ENCODE results near the gene ZNF578. TPM values are rescaled to one million over a fixed set of nuclear protein-coding genes. Genes with fewer than 3 reads are reported as not detected.
"Not testable (repeated sequence)": the region's sequence is repeated elsewhere in the genome, so short reads cannot be mapped to it uniquely, and the experiment has no call there.

ZNF578 gene
- total and polyA plus RNA-seq, 3 experiments from 2014 or later = 0.88 to 4.5 (median 1.9) TPM

DNA sequence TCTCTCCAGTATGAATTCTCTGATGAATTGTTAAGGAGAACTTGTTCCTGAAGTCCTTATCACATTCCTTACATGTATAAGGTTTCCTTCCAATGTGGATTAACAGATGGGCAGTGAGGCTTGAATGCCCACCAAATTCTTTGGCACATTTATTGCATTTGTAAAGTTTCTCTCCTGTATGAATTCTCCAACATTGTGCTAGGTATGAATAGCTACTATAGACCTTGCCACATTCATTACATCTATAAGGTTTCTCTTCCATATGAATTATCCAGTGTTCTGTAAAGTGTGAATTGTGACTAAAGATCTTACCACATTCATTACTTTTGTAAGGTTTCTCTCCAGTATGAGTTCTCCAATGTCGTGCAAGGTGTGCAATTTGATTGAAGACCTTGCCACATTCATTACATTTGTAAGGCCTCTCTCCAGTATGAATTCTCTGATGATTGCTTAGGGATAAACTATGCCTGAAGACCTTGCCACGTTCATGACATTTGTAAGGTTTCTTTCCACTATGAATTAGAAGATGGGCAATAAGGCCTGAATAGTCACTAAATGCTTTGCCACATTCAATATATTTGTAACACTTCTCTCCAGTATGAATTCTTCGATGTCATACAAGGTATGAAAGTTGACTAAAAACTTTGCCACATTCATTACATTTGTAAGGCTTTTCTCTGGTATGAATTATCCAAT is 20.4 kb downstream of the ZNF578 start:
- Histone ChIP-seq H3K9me3 (ENCODE audit: low read length) (peaks cover 74% of the 10 kb centered on the region), H3K4me3 (ENCODE audit: low read length) (no peak overlapping the region), H3K27ac (ENCODE audit: low read depth, low read length) (no peak overlapping the region), H3K36me3 (ENCODE audit: insufficient read depth, low read length) (no peaks in the 10 kb centered on the region), H3K27me3 (ENCODE audit: insufficient read depth, low read length, poor library complexity, severe bottlenecking) (no peaks in the 10 kb centered on the region), H3K4me1 (ENCODE audit: insufficient read depth, low read length) (no peaks in the 10 kb centered on the region)
- H3K4me3 Mint-ChIP-seq = no peak overlapping the region
- H3K36me3 Mint-ChIP-seq = peaks cover 5 to 66% (median 59%) of the 10 kb centered on the region in 3 donors
- CTCF ChIA-PET = no interaction called here
- H3K9me3 Mint-ChIP-seq = peaks cover 51 to 97% (median 92%) of the 10 kb centered on the region in 5 donors
- POLR2A ChIA-PET = no interaction called here
- H3K27me3 Mint-ChIP-seq = no peaks in the 10 kb centered on the region
- no peak overlapping the region for H3K27ac Mint-ChIP-seq
- DNase-seq = no peak
- no peaks in the 10 kb centered on the region for H3K4me1 Mint-ChIP-seq

DNA sequence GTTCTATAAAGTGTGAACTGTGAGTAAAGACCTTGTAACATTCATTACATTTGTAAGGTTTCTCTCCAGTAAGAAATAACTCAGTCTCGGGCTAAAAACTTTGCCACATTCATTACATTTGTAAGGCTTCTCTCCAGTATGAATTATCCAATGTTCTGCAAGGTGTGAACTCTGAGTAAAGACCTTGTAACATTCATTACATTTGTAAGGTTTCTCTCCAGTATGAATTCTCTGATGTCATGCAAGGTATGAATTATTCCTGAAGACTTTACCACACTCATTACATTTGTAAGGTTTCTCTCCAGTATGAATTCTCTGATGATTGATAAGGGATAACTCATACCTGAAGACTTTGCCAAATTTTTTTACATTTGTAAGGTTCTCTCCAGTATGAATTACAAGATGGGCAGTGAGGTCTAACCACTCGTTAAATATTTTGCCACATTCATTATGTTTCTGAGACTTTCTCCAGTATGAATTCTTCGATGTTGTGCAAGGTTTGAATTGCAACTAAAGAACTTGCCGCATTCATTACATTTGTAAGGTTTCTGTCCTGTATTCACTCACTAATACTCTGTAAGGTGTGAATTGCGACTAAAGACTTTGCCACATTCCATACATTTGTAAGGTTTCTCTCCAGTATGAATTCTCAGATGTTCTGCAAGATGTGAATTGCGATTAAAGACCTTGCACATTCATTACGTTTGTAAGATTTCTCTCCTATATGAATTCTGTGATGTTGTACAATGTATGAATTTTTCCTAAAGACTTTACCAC is 21.2 kb downstream of the ZNF578 start:
- Mint-ChIP-seq H3K27me3 (no peaks in the 10 kb centered on the region), H3K9me3 (peaks cover 51 to 95% (median 92%) of the 10 kb centered on the region in 5 donors), H3K4me3 (no peak overlapping the region), H3K4me1 (no peaks in the 10 kb centered on the region), H3K27ac (no peak overlapping the region), H3K36me3 (peaks cover 5 to 65% (median 56%) of the 10 kb centered on the region in 3 donors)
- no peak overlapping the region for H3K27ac ChIP-seq (ENCODE audit: low read depth, low read length)
- no peak for DNase-seq
- no peak overlapping the region for H3K4me3 ChIP-seq (ENCODE audit: low read length)
- POLR2A ChIA-PET = no interaction called here
- peaks cover 69% of the 10 kb centered on the region for H3K9me3 ChIP-seq (ENCODE audit: low read length)
- H3K36me3 ChIP-seq (ENCODE audit: insufficient read depth, low read length) = no peaks in the 10 kb centered on the region
- no peaks in the 10 kb centered on the region for H3K27me3 ChIP-seq (ENCODE audit: insufficient read depth, low read length, poor library complexity, severe bottlenecking)
- no peaks in the 10 kb centered on the region for H3K4me1 ChIP-seq (ENCODE audit: insufficient read depth, low read length)
- CTCF ChIA-PET = no interaction called here

DNA sequence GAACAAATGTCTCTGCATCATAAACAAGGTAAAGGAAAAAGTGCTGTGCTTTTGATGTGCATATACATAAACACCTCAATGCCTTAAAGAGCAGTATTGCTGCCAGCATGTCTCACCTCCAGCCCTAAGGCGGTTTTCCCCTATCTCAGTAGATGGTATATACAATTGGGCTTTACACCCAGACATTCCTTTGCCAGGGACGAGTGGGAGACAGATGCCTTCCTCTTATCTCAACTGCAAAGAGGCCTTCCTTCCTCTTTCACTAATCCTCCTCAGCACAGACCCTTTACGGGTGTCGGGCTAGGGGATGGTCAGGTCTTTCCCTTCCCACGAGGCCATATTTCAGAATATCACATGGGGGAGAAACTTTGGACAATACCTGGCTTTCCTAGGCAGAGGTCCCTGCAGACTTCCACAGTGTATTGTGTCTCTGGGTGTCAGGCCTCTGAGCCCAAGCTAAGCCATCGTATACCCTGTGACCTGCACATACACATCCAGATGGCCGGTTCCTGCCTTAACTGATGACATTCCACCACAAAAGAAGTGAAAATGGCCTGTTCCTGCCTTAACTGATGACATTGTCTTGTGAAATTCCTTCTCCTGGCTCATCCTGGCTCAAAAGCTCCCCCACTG is 30.9 kb downstream of the ZNF578 start:
- DNase-seq; H3K9me3 ChIP-seq (ENCODE audit: low read length); CTCF ChIA-PET; H3K36me3 ChIP-seq (ENCODE audit: insufficient read depth, low read length); H3K27ac Mint-ChIP-seq; H3K27me3 ChIP-seq (ENCODE audit: insufficient read depth, low read length, poor library complexity, severe bottlenecking); H3K4me1 ChIP-seq (ENCODE audit: insufficient read depth, low read length); H3K4me3 ChIP-seq (ENCODE audit: low read length); H3K4me3 Mint-ChIP-seq; H3K4me1 Mint-ChIP-seq; H3K27ac ChIP-seq (ENCODE audit: low read depth, low read length); POLR2A ChIA-PET: not testable (repeated sequence)
- Mint-ChIP-seq H3K36me3 (peaks cover 2 to 29% (median 17%) of the 10 kb centered on the region in 3 donors), H3K27me3 (peaks cover 6 to 10% of the 10 kb centered on the region in 2 donors), H3K9me3 (peaks cover 29 to 83% (median 76%) of the 10 kb centered on the region in 5 donors)

DNA sequence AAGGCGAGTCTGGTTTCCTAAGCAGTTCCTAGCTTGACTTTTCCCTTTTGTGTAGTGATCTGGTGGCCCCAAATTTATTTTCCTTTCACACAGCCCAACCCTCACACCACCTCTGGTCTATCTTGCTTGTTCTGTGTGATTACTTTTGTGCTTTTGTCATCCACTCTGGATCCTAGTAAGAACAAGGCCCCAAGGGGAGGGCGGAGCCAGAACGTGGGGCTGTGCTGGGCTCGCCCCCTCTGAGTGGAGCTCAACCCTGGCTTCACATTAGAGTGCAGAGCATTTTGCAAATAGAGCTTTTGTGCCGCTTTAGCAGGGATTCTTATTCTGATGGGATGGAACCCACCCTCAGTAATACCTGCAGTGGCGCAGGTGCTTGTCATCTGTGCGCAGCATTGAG is 31.7 kb downstream of the ZNF578 start:
- H3K36me3 ChIP-seq (ENCODE audit: insufficient read depth, low read length); H3K9me3 ChIP-seq (ENCODE audit: low read length); DNase-seq; H3K4me1 Mint-ChIP-seq; H3K4me3 ChIP-seq (ENCODE audit: low read length); H3K27me3 Mint-ChIP-seq; POLR2A ChIA-PET; H3K27ac ChIP-seq (ENCODE audit: low read depth, low read length); H3K4me1 ChIP-seq (ENCODE audit: insufficient read depth, low read length); CTCF ChIA-PET; H3K27ac Mint-ChIP-seq; H3K27me3 ChIP-seq (ENCODE audit: insufficient read depth, low read length, poor library complexity, severe bottlenecking): not testable (repeated sequence)
- Mint-ChIP-seq H3K9me3 (peaks cover 28 to 83% (median 74%) of the 10 kb centered on the region in 5 donors), H3K36me3 (peaks cover 2 to 28% (median 18%) of the 10 kb centered on the region in 3 donors), H3K4me3 (peak overlapping the region in 1 of 7 donors; percentile 24)

DNA sequence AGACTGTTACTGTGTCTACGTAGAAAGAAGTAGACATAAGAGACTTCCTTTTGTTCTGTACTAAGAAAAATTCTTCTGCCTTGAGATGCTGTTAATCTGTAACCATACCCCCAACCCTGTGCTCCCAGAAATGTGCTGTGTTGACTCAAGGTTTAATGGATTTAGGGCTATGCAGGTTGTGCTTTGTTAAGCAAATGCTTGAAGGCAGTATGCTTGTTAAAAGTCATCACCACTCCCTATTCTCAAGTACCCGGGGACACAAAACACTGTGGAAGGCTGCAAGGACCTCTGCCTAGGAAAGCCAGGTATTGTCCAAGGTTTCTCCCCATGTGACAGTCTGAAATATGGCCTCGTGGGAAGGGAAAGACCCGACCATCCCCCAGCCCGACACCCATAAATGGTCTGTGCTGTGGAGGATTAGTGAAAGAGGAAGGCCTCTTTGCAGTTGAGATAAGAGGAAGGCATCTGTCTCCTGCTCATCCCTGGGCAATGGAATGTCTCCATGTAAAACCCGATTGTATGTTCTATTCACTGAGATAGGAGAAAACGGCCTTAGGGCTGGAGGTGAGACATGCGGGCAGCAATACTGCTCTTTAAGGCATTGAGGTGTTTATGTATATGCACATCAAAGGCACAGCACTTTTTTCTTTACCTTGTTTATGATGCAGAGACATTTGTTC is 32.3 kb downstream of the ZNF578 start:
- POLR2A ChIA-PET; CTCF ChIA-PET; H3K4me1 ChIP-seq (ENCODE audit: insufficient read depth, low read length); H3K27ac Mint-ChIP-seq; H3K4me3 Mint-ChIP-seq; DNase-seq; H3K9me3 ChIP-seq (ENCODE audit: low read length); H3K4me1 Mint-ChIP-seq; H3K27me3 ChIP-seq (ENCODE audit: insufficient read depth, low read length, poor library complexity, severe bottlenecking); H3K27ac ChIP-seq (ENCODE audit: low read depth, low read length); H3K4me3 ChIP-seq (ENCODE audit: low read length); H3K36me3 ChIP-seq (ENCODE audit: insufficient read depth, low read length); H3K27me3 Mint-ChIP-seq: not testable (repeated sequence)
- peaks cover 26 to 83% (median 75%) of the 10 kb centered on the region in 5 donors for H3K9me3 Mint-ChIP-seq
- H3K36me3 Mint-ChIP-seq = peaks cover 2 to 28% (median 18%) of the 10 kb centered on the region in 3 donors

DNA sequence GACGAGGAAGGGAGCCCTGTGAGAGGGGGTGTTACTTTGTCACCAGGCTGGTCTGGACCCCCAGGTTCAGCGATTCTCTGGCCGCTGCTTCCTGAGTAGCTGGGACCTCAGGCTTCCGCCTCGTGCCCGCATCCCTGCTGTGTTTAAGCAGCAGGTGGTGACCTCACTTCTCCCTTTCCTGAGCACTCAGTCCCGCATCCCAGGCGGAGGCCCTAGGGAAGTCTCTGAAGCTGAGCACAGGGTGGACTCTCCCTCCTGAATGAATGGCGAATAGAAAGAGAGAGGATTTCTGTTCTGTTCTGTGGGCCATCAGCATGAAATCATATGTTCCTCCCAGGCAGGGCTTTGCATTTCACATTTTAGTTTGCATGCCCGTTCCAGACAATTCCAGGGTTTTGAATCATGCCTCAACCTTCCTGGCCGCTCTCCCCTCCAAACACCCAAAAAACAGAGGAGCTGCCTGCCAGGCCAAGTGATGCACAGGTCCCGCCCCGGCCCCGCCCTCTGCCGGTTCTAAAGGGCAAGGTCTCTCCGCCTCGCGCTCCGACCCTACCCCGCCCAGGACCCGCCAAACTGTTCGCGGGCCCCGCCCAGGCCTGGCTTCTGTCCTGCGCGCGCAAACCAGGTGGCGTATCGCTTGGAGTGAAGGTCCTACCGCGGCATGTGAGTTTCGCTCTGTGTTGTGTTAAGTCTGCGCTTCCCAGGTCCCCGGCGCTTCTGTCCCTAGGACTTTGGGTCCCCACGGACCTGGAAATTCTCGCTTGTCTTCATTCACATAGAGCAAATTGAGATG is 39.0 kb downstream of the ZNF578 start:
- Histone ChIP-seq H3K4me1 (ENCODE audit: insufficient read depth, low read length) (no peaks in the 10 kb centered on the region), H3K4me3 (ENCODE audit: low read length) (no peak overlapping the region), H3K9me3 (ENCODE audit: low read length) (no peaks in the 10 kb centered on the region), H3K27ac (ENCODE audit: low read depth, low read length) (no peak overlapping the region), H3K27me3 (ENCODE audit: insufficient read depth, low read length, poor library complexity, severe bottlenecking) (no peaks in the 10 kb centered on the region), H3K36me3 (ENCODE audit: insufficient read depth, low read length) (no peaks in the 10 kb centered on the region)
- peak in 1 of 5 donors; percentile 2 for DNase-seq
- Mint-ChIP-seq H3K4me3 (peak overlapping the region in 3 of 7 donors; percentile 24 to 77 (median 27)), H3K36me3 (peaks cover 2 to 28% (median 23%) of the 10 kb centered on the region in 3 donors), H3K27me3 (peaks cover 3 to 4% of the 10 kb centered on the region in 2 donors), H3K27ac (no peak overlapping the region), H3K4me1 (no peaks in the 10 kb centered on the region), H3K9me3 (peaks cover 26 to 75% (median 62%) of the 10 kb centered on the region in 5 donors)
- POLR2A ChIA-PET = no interaction called here
- CTCF ChIA-PET = no interaction called here

DNA sequence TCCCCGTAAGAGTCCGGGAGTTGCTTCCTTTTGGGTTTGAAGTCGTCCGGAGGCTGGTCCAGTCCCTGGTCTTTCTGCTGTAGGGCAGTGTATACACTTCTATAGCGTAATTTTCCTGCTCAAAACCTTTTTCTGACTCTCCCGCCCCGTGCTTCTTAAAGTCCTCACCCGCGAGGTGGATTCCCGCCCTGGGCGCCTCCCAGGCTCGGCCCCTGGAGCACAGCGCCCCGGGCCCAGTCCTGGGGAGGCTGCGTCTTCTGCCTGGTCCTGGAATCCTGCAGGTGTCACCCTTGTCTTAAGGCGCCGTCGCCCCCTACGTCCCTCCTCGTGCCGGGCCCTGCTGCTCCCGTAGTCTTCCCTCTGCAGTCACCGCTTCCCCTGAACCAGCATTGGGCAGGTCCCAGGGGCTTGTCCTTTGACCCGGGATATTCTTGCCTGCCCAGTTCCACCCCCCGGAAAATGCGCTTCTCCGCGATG is 39.7 kb downstream of the ZNF578 start:
- Mint-ChIP-seq H3K4me3 (peak overlapping the region in 2 of 7 donors; percentile 24 to 27), H3K36me3 (peaks cover 2 to 33% (median 28%) of the 10 kb centered on the region in 3 donors)

More for the DNA sequence above, 39.7 kb downstream of the ZNF578 start:
- H3K9me3 ChIP-seq (ENCODE audit: low read length) = no peaks in the 10 kb centered on the region
- peaks cover 31 to 79% (median 68%) of the 10 kb centered on the region in 5 donors for H3K9me3 Mint-ChIP-seq
- CTCF ChIA-PET = interaction anchor here (0.6 kb wide), 1 partner anchor 475 kb away, joined by 3 read pairs; no protein-coding TSS in a partner anchor
- H3K4me1 ChIP-seq (ENCODE audit: insufficient read depth, low read length) = no peaks in the 10 kb centered on the region
- H3K27ac ChIP-seq (ENCODE audit: low read depth, low read length) = no peak overlapping the region
- no peak for DNase-seq
- H3K27me3 ChIP-seq (ENCODE audit: insufficient read depth, low read length, poor library complexity, severe bottlenecking) = no peaks in the 10 kb centered on the region
- no peaks in the 10 kb centered on the region for H3K36me3 ChIP-seq (ENCODE audit: insufficient read depth, low read length)
- no peak overlapping the region for H3K27ac Mint-ChIP-seq
- peaks cover 3 to 4% of the 10 kb centered on the region in 2 donors for H3K27me3 Mint-ChIP-seq
- no peaks in the 10 kb centered on the region for H3K4me1 Mint-ChIP-seq
- POLR2A ChIA-PET = no interaction called here
- no peak overlapping the region for H3K4me3 ChIP-seq (ENCODE audit: low read length)

Measured in CD8-positive, alpha-beta memory T cell (primary cell).